GM21447 (cell line): ENCODE data around the gene FGD4.

Experiments
- ATAC-seq: cut with Tn5 transposase; IDR thresholded peaks from one replicate; pipeline ENCODE4 v1.9.1; 2021; ENCODE audit not compliant: unreplicated experiment

Gene FGD4

DNA sequence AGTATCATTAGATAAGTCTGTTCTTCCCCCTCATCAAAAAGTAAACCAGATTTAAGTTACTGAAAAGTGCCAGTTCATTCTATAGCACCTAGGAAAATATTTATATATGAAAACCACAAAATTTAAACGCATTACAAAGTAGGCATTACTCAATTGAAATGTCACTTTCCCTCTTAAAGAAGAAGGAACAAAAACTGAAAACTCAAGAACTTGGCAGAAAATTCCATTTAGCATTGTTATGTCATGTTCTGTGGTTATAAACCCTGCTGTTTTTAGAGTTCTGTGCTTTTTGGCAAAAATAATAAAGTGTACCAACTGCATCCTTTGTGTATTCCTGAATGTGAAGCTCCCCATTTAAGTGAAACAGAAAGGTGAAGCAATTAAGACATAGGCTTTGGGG lies 3.6 kb downstream of the FGD4 start:
- ATAC-seq: no peak

DNA sequence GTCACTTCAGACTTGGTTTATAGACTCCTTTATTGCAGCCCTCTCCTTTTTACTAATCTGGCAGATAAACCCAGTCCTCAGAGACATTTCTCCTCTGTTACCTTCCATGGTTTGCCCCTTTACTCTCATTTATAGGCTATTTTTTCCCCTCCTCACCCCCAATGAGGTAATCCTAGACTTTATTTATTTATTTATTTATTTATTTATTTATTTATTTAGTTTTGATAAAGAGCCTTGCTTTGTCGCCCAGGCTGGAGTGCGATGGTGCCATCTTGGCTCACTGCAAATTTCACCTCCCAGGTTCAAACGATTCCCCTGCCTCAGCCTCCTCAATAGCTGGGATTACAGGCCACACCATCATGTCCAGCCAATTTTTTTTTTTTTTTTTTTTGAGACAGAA lies 8.4 kb downstream of the FGD4 start:
- ATAC-seq: no peak

DNA sequence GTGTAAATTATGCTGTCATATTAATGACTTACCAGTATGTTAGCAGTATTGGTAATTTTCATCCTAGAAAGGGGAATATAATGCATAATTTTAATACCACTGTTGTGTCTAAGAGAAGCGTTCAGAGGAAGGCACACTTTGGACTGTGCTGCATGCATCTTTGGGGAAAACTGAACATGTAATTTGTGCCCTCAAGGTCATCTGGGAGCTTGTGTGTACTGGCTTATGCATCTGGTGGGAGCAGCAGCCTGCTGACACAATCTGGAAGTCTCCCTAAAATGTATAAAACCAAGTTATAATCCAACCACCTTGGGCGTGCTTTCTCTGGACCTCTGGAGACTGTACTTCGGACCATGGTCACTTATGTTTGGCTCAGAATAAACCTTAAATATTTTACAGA lies 14.1 kb downstream of the FGD4 start:
- no peak for ATAC-seq

DNA sequence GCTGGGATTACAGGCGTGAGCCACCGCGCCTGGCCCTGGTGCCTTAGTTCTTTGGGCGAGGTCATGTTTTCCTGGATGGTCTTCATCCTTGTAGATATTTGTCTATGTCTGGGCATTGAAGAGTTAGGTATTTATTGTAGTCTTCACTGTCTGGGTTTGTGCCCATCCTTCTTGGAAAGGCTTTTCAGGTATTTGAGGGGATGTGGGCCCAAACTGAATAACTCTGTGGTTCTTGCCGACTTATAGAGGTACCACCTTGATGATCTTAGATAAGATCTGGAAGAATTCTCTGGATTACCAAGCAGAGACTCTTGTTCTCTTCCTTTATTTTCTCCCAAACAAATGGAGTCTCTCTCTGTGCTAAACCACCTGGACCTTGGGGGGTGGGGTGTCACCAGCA lies 18.9 kb downstream of the FGD4 start:
- ATAC-seq: no peak

DNA sequence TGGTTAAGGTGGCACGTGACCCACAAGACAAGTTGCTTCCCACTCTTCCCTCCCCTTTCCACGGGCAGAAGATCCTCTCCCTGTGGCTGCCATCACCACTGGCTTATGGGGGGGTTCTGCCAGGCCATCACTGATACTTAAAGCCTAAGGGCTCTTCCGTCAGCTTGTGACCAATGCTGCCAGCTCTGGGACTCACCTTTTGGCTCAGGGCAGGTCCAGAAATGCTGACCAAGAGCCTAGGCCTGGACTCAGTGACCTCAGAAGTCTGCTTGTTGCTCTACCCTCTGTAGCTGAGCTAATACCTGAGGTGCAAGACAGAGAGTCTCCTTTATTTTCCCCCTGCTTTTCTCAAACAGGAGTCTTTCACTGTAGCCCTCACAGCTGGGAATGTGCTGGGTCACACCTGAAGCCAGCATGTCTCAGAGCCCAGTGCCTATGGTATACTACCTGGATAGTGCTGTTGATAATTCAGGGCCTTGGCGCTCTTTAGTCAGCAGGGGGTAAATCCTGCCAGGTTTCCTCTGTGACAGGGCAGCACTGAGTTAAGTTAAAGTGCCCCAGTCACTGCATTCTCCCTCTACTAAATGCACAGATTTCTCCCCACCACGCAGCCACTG lies 19.7 kb downstream of the FGD4 start:
- ATAC-seq: no peak

DNA sequence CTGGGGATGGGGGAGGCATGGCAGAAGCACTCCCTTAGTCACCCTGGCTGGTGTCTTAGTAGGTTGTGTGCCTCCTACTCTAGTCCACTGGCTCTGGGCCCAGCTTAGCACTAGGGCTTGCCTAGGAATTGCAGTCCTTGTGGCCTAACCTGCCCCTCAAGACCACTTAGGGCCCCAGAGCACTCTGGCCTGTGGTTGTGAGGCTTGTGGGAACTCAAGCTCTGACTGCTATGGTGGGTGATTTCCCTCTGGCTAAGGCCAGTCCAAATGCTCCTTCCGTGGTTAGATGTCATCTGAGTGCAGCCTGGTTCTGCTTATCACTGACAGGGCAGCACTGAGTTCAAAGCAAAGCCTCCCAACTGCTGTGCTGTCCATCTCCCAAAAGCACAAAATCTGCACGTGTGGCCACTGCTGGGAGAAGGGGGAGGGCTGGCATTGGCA lies 20.2 kb downstream of the FGD4 start:
- ATAC-seq: no peak

DNA sequence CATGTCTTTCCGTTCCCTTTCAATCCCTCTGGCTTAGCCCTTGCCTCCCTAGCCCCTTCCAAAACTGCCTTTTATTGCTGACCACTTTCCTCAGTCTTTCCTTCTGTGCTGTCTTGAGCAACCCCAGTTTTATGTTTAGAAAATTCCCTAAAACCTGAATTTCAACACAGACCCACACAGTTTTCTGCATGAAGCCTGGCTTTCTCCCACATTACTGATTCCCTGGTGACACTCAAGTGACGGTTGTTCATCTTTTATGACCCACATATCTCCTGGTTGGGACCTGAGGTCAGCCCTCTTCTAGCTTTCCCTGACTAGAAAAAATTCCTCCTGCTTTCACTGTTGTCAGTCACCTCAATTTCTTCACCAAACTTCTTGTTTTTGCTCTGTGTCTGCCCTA lies 21.0 kb downstream of the FGD4 start:
- no peak for ATAC-seq

DNA sequence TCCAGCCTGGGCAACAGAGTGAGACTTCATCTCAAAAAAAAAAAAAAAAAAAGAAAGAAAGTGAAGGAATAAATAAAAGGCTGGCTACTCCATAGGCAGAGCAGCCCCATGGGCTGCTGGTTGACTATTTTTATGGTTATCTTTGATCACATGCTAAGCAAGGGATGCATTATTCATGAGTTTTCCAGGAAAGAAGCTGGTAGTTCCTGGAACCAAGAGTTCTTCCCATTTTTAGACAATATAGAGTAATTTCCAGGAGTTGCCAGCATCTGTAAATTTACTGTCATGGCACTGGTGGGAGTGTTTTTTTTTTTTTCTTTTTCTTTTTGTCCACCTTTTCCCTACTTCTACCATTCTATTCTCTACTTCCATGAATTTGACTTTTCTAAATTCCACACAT lies 24.2 kb downstream of the FGD4 start:
- ATAC-seq: no peak

DNA sequence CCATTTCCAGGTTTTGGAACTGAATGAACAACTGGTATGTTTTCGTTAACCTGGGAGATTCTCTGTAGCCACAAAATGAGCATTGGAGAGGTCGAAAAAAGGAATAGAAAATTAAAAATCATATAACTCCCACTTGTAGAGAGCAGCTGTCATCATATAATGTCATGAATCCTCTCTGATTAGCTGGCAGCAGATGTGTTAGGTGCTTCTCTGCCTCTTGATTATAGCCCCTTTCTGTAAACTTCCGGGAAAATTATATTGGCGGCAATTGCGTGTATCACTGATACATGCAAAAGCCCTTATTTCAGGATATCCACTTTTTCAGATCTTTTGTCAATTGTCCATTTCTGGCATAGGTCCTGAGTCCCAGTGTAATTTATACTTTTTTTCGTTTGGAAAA lies 31.7 kb downstream of the FGD4 start:
- no peak for ATAC-seq

DNA sequence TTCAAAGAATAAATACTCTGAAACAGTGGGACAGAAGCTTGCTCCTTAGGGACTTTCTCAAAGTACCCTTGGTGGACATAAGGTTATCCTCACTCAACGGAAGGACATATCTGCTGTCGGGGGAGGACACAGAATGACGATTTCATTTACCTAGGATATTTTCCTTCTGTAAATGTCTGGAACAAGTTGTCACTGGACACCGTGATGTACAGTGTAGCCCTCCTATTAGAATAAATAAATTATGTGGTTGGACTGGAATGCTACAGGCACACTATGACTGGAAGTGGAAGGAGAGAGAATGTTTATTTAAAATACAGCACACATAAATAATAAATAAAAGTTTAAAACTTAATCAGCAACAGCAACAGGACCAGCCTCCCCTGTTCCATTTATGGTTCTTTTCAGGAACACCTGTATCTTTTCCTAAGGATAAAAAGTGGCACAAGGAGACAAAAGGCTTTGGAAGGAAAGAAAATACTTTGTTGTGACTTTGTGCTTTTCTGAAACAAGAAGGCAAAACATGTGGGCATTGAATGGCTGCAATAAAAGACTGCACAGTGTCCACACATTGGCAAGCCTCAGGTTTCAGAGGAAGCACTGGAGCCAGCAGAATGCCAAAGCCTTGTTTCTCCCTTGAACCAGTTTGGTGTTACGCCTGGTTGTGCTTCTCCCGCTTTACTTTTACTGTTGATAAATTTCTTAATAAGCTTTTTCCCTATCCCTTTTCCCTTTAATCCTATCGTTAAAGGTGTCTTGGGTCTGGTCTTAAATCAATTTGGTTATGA lies 36.8 kb downstream of the FGD4 start:
- ATAC-seq: no peak

DNA sequence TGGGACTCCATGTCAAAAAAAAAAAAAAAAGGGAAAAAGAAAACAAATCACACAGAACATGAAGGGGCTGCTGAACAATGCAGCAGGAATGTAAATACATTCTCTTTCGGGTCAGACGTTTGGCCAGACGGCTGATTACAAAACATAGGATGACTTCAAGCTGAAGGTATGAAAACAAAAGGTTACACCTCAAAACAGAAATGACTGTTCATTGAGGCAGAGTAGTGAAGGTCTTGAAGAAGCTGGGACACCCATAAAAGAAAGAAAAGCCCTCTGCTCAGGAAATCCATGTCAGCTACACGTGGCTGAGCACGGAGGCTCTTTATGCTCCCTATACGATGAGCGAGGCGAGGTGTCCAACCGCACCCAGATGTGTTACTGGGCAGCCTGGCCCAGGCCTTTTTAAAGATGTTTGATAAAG lies 37.7 kb downstream of the FGD4 start:
- ATAC-seq: no peak

DNA sequence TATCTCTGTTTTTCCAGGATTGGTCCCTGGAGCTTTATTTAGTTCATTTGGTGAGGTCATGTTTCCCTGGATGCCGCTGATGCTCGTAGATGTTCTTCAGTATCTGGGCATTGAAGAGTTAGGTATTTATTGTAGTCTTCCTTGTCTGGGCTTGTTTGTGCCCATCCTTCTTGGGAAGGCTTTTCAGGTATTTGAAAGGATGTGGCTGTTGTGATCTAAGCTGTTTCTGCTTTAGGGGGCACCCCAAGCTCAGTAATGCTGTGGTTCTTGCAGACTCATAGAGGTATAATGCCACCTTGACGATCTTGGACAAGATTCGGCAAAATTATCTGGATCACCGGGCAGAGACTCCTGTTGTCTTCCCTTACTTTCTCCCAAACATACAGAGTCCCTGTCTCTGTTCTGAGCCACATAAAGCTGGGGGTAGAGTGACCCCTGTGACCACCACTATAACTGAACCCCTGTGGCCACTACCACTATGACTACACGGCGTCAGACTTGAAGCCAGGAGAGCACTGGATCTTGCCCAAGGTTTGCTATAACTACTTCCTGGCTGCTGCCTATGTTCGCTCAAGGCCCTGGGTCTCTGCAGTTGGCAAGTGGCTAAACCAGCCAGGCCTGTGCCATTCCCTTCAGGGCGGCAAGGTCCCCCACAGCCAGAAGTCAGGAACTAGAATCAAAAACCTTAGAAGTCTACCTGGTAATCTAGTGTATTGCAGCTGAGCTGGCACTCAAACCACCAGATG lies 40.9 kb downstream of the FGD4 start:
- ATAC-seq: no peak

DNA sequence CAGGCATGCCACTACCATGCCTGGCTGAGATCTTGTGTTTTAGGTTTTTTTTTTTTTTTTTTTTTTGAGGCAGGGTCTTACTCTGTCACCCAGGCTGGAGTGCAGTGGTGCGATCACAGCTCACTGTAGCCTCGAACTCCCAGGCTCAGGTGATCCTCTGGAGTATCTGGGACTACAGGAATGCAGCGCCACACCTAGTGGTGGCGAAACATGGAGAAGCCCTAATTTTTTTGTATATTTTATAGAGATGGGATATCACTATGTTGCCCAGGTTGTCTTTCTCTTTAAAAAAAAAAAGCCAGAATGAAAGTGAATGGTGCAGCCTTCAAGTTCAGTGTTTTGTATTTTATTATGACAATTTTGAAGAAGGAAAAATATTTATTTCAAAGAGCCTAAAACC lies 44.1 kb downstream of the FGD4 start:
- no peak for ATAC-seq

DNA sequence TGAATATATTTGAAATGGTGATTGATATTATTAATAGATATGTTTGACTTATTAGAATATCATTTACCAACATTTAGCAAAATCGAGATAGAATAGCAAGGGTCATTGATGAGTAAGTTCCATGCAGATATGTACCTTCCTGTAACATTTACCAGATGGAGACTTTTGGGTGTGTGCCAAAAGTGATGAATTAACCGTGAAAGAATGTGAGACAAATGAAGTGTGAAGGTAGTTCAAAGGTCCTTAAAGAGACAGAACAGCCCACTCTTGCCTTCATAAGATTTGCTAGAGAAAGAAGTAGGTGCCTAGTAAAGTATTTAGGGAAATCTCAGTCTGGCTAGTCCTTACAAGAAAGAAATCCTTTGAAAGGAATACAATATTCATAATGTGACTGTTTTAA lies 45.5 kb downstream of the FGD4 start:
- ATAC-seq: no peak

DNA sequence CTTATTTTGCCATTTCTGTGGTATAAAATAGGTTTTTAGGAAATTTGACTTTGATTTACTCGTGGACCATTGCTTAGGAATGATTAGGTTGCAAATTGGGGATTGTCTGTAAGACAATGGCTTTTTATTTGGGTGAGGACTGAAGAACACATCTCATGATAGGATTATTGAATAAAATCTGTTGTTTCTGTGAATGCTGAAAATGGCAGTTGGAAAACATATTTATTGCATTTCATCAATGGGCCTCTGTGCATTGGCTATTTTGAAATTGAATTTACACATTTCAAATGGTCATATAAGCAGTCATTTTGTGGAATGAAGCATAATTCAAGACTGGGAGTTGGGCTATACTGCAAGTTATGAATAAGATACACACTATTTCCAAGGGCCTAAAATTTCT lies 46.0 kb downstream of the FGD4 start:
- ATAC-seq: no peak

DNA sequence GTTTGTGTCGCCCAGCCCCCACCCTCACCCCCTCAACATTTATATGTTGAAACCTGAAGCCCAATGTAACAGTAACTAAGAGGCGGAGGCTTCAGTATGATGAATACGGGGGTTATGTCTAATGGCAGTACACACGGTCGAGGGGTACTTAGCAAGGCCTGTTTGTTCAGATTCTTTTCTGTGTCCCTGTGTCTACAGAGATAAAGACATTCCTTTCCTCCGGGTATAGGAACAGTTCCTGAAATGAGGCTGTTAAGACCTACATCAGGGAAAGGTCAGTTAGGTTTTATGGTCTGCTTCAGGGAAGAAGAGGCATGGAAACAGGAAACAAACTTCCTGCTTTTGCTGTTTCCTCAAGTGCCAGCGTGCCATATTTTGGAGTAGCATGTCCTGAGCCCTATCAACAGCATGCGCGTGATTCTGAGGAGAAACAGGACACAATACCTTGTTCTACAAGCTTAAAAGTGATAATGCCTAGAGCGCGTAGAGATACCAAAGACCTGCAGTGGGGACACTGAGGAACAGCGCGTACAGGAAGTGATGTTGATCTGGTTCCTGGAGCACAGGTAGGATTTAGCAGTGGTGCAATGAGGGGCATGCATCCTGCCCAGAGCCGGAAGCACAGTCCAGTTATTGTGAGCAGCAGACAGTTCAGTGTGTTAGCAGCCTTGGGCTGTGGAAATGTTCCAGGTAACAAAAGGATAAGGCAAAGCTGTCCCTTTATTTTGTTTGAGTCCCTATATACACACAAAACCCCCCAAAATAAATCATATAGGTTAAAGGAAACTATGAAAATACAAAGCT lies 47.2 kb downstream of the FGD4 start:
- no peak for ATAC-seq

DNA sequence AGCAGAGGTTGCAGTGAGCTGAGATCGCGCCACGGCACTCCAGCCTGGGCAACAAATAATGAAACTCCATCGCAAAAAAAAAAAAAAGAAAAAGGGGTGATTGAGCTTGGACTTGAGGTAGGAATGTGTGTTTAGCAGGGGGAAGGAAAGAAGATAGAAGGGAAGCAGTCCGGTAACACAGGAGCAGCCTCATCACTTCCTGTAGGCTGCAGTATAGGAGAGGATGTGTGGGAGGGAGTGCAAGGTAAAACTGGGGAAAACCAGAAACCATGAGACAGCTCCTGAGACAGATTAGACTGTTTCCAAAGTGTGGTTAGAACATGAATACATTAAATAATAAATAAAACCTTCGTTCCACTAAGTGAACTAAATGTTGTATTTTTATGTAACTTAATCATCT lies 49.2 kb downstream of the FGD4 start:
- ATAC-seq: no peak

DNA sequence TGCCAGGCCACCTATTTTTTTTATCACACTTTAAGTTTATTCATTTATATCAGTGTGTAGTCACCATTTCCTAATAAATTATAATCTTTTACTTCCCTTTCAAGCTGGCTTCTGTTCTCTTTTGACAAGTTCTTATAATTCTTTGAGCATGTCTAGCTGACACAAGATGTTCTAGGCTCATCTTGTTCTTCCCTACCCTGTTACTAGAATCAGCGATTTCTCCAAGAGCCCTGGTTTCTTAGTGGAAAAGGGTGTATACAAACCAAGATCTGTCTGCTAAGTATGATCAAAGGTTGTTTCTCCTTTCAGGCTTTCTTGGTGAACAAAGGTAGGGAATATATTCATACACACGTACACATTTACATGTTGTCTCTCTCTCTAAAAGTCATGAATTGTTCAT lies 51.0 kb downstream of the FGD4 start:
- ATAC-seq: no peak

DNA sequence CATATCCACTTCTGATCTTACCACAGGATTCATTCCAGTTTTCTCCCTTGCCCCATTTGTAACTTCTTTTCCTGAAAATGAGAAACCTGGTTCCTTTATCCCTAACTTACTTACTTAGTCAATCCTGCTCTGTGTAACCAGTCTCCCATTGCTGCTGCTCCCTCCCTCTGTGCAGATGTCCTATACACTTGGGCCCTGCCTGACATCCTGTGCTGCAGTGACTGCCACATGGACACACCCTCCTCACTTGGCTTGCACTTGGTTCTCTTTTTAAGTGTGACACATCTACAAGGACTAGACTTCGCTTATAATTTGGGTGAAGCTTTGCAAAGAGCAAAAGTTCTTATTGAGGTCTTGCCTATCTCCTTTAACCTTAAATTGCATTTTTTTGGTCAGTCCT lies 51.4 kb downstream of the FGD4 start:
- ATAC-seq: no peak

DNA sequence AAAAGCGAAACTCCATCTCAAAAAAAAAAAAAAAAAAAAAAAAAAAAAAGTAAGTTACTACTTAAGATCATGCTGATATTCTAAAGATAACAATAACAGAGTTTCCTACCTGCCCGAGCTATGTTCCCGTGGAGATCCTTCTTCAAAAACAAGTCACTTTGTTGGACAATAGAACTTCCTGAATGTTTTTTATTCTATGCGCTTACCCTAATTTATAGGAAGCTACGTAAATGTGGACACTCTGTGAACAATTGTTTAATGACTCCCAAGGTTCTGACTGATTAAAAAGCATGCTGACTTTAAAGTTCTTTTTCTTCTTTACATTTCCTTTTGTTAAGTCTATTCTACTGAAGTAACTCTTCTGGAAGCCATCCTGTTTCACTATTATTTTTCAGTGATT lies 52.5 kb downstream of the FGD4 start:
- no peak for ATAC-seq

DNA sequence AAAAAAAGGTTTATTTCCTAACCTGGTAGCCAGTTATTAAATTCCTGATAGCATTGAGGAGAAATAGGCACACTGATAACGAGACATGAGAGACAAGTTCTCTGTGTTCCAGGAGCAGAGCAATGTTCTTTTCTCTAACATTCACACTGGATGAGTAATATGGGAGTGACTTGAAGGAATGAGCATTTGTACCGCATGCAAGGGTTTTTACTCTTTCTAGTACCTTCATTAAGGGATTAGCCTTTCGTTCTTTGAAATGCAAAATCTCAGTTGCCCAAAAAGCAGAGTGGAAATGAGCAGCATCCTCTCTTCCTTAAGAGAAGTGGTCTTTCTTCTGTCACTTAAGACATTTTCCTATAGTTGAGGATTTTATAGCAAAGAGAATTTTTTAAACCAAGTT lies 54.7 kb downstream of the FGD4 start:
- ATAC-seq: no peak
